NCI-H1105 (cell line): ENCODE measurements around the gene INHA.
A peak's percentile ranks its signal among the peaks of the same experiment; 100 is the strongest.

ENCODE experiments used
- DNase-seq: peaks from one replicate; lab custom pipeline; 2025; lab: John Stamatoyannopoulos, UW

INHA gene

GRCh38 chr2:219540784-219541504 is 31.2 kb upstream of the INHA start:
- no peak for DNase-seq

DNA sequence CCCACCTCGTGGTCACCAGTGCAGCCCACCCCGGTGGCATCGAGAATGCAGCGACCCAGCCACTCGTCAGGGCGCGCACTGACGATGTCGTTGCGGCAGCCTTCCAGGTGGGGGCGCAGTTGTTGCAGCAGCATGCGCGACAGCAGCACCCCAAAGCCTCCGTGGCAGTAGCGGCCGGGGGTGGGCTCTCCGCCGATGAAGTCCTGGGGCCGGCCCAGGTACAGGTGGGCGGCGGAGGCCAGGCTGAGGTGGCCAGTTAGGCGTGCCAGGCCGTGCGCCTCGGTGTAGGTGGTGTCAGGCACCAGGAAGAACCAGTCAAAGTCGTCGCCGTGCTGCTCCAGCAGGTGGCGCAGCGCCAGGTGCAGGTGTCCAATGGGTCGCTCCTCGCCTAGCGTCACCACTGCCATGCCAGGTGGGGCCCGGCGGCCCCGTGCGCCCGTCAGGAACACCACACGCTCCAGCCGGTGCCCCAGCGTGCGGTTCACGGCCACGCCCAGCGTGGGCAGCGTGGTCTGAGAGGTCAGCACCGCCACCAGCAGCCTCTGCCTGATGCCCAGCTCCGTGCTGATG is 30.4 kb upstream of the INHA start:
- DNase-seq, result peak; percentile 68

GRCh38 chr2:219542931-219543595 is 29.0 kb upstream of the INHA start:
- DNase-seq, result no peak

GRCh38 chr2:219543596-219544358 is 28.3 kb upstream of the INHA start, which contains the start of the genes CHPF and TMEM198:
CHPF (minus strand) TSS chr2:219543809; CDS start chr2:219543538, 271 bp downstream.
TMEM198 (plus strand) TSS chr2:219544028; CDS start chr2:219544728, 700 bp downstream.
- peak; percentile 97 for DNase-seq

DNA sequence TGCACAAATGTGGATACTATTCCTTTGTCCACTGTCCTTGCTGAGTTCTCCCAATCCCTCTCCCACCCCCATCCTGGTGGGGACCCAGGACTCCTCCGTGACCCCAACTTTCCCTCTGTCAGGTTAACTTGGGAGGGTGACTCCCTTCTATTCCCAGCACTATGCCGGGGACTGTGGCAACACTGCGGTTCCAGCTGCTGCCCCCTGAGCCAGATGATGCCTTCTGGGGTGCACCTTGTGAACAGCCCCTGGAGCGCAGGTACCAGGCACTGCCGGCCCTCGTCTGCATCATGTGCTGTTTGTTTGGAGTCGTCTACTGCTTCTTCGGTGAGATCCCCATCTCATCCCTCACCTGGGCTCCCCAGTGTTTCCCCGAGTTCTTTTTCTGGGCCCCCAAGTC is 27.5 kb upstream of the INHA start:
- DNase-seq, result no peak

- DNase-seq, result no peak
Observed at GRCh38 chr2:219545295-219545942, 26.7 kb upstream of the INHA start.

- no peak for DNase-seq
Observed at GRCh38 chr2:219545943-219546352, 26.2 kb upstream of the INHA start.

DNA sequence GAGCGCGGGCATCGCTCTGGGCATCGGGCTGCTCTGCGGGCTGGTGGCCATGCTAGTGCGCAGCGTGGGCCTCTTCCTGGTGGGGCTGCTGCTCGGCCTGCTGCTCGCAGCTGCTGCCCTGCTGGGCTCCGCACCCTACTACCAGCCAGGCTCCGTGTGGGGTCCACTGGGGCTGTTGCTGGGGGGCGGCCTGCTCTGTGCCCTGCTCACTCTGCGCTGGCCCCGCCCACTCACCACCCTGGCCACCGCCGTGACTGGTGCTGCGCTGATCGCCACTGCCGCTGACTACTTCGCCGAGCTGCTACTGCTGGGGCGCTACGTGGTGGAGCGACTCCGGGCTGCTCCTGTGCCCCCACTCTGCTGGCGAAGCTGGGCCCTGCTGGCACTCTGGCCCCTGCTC is 24.5 kb upstream of the INHA start:
- DNase-seq, result no peak

DNA sequence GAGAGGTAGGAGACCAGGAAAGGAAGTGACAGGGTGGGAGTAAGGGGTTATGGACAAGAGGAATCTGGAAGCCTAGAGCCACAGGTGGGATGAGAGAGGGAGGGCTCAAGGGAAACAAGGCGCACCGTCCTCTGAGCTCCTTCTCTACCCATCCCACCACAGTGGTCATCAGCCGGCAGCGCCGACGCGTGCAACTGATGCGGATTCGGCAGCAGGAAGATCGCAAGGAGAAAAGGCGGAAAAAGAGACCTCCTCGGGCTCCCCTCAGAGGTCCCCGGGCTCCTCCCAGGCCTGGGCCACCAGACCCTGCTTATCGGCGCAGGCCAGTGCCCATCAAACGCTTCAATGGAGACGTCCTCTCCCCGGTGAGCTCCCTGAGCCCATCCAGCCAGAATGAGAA is 23.1 kb upstream of the INHA start:
- no peak for DNase-seq

DNA sequence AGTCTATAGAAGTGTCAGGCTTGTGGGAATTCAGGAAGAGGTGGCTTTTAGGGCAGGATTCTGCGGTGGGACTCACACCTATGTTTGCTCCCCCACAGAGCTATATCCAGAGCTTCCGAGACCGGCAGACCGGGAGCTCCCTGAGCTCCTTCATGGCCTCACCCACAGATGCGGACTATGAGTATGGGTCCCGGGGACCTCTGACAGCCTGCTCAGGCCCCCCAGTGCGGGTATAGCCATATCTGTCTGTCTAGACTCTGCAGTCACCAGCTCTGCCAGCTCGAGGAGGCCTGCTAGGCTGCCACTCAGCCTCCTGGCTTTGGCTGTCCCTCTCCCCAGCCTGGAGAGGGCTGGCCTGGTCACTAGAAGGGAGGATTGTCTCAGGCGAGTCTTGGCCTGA is 22.5 kb upstream of the INHA start:
- no peak for DNase-seq

DNA sequence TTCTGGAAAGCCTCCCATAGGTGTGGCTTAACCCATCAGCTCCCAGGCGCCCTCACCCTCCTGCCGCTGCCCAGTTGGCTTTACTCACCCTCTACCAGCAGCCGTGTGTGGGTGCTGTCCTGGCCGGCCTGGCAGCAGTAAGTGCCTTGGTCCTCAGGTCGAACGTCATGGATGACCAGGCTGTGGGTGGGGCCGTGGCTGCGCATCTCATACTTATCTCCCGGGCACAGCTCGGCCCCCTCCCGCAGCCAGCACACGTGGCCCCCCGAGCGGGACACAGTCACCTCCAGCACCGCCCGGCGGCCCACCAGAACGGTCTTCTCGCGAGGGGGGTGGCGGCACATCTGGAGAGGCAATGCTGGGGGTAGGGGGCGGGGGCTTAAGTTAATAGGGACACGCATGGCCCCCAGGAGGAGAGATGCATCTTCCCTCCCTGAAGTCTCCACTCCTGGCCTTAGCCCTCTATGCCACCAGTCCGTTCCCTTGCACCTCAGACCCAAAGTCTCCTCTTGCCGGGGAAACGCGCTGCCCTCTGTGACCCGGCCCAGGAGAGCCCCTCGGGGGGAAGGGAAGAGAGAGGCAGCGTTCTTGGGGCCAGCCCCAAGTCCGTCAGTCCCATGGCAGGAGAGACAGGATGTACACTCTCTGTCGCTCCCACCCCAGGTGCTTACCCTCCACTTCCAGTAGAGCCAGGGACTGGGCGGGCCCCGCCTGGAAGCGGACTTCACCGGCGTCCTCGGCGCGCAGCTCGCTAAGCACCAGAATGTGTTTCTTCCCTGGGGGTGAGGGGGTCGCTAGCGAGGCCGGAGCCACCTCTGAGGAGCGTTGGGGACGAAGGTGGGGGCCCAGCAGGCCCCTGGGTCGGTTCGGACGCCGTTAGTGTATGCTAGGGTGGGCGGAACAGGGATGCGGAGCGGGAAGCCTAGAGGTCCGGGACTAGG is 20.4 kb upstream of the INHA start:
- no peak for DNase-seq

GRCh38 chr2:219552382-219553167 is 19.5 kb upstream of the INHA start:
- peak; percentile 79 for DNase-seq

DNA sequence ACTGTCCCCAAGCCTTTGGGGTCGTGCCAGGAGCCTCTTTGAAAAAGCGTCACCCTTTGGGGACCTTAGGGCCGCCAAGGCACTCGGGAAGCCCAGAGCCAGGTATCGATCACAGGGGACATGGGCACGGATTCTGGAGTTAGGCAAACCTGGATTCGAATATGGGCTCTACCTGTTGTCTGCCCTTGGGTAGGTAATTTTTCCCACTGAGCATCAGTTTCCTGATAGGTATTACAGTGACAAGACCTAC is 19.0 kb upstream of the INHA start:
- no peak for DNase-seq

DNA sequence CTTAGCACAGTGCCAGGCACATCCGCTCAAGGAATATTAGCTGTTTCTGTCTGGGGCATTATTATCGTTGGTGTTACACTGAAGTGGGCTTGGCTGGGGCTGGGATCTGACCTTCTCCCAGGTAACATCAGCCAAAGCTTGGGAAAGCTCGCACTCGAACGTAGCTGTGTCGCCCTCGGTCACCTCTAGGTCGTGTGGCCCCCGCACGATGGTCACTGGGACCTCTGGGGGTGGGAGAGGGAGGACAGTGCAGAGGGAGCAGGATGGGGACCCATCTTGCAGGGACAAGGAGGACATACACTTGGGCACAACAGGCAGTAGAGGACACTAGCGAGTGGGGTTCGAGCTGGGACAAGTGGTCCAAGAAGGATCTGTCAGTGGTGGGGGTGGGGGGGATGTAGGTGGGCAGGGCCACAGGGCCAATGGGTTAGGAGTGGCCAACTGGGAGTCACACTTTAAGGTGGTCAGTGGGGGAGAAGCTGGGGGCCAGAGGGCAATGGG is 18.6 kb upstream of the INHA start:
- DNase-seq, result no peak

GRCh38 chr2:219554350-219554749 is 17.8 kb upstream of the INHA start:
- no peak for DNase-seq

DNA sequence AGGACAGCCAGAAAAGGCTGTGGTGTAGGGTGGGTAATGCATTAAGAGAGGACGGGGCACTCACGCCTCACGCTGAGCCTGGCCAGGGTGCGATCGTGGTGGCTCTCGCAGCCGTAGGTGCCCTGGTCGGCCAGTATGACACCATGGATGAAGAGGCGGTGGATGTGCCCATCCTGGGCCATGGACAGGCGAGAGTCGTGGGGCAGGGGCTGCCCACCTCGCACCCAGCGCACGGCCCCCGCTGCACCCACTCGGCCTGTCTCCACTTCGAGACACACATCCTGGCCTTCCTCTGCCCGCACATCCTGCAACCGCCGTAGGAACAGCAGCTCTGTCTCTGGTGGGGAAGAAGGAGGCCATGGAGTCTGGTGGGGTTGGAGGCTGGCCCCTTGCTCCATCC is 16.2 kb upstream of the INHA start:
- DNase-seq, result no peak

DNA sequence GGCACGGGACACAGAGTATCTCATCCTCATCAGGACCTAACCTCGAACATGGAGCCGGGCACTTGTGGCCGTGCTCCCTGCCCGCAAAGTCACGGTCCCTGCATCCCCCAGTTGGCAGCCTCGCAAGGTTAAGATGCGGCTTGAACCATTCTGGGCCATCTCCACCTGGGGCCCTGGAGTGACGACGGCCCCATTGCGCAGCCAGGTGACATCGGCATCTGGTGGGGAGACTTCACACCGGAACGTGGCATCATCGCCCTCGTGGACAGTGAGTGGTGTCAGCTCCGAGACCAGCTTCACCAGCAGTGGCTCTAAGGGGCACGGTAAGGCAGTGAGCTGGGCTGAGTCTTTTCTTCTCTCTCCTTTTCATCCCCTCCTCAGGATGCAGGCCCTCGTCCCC is 15.7 kb upstream of the INHA start:
- no peak for DNase-seq

DNA sequence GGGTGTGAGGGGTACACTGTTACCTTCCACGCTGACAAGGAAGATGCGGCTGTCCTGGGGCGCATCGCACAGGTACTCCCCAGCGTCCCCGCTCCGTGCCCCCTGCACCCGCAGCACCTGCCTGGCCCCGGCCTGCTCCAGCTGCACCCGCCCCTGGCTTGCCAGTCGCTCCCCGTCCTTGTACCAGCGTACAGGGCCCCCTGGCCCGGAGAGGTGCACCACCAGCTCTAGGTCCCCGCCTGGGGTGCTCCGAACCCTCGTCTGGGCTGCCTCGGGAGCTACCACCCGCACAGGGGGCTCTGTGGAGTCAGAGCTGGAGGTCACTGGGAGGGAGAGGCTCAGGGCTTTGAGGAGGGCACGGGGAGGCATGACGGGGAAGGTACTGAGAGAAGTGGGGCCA is 14.8 kb upstream of the INHA start:
- DNase-seq, result no peak

GRCh38 chr2:219557791-219558785 is 14.0 kb upstream of the INHA start:
- DNase-seq, result no peak
